GM12872 (cell line): Measurements from ENCODE around the gene CDC6.

ENCODE experiments used
- TF ChIP-seq, protein P1 (sequence below): IDR thresholded peaks from 3 replicates; pipeline ENCODE4 v1.5.1; 2011; ENCODE audit warnings: low read depth, mild to moderate bottlenecking, low read length, moderate library complexity; ENCODE audit not compliant: insufficient read depth

Gene CDC6

DNA sequence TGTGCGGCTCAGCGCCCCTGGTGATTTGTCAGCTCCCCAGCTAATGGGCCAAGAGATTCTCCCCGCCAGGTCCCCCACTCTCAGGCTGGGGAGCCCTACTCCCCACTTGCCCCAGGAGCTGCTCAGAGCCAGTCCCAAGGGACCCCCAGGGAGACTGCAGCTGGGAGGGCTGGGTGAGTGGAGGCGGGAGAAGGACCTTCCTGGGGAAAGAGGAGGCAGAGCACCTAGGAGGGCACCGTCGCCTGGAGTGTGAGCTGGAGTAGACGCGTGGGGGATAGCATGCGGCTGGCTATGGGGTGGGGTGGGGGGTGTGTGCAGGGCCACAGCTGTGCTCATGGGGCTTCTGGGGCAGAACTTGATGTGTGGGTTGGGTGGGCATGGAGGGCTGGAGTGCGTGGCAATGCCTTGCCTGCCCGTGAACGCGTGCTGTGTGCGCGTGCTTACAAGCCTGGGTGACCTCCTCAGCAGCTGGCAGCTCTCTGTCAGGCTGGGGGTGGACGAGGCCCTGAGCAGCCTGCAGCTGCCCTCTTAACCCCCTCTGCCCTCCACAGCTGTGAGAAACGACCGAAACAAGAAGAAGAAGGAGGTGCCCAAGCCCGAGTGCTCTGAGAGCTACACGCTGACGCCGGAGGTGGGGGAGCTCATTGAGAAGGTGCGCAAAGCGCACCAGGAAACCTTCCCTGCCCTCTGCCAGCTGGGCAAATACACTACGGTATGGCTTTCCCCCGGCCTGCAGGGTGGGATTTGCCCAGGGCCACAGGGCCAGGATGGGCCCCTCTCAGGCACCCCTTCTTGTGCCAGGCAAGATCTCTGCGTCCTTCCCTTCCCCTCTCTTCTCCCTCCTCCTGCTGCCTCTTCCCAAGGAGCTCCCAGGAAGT is 63.9 kb downstream of the CDC6 start:
- TF ChIP-seq, protein P1, sequence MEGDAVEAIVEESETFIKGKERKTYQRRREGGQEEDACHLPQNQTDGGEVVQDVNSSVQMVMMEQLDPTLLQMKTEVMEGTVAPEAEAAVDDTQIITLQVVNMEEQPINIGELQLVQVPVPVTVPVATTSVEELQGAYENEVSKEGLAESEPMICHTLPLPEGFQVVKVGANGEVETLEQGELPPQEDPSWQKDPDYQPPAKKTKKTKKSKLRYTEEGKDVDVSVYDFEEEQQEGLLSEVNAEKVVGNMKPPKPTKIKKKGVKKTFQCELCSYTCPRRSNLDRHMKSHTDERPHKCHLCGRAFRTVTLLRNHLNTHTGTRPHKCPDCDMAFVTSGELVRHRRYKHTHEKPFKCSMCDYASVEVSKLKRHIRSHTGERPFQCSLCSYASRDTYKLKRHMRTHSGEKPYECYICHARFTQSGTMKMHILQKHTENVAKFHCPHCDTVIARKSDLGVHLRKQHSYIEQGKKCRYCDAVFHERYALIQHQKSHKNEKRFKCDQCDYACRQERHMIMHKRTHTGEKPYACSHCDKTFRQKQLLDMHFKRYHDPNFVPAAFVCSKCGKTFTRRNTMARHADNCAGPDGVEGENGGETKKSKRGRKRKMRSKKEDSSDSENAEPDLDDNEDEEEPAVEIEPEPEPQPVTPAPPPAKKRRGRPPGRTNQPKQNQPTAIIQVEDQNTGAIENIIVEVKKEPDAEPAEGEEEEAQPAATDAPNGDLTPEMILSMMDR: no peak

DNA sequence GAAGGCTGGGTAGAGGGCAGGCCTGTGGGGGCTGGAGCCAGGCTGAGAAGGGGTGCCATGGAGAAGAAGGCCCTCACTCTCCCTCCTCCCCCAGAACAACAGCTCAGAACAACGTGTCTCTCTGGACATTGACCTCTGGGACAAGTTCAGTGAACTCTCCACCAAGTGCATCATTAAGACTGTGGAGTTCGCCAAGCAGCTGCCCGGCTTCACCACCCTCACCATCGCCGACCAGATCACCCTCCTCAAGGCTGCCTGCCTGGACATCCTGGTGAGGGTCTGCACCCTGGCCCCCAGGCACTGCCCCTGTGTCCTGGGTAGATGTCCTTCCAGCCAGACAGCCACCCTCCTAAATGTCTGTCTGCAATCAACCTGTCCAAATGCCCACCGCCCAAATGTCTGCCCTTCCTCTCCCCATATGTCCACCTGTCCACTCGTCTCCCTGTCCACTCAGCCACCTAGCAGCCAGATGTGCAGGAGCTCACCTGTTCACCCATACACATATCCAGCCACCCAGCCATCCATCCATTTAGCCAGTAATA is 64.6 kb downstream of the CDC6 start:
- TF ChIP-seq, protein P1: no peak

DNA sequence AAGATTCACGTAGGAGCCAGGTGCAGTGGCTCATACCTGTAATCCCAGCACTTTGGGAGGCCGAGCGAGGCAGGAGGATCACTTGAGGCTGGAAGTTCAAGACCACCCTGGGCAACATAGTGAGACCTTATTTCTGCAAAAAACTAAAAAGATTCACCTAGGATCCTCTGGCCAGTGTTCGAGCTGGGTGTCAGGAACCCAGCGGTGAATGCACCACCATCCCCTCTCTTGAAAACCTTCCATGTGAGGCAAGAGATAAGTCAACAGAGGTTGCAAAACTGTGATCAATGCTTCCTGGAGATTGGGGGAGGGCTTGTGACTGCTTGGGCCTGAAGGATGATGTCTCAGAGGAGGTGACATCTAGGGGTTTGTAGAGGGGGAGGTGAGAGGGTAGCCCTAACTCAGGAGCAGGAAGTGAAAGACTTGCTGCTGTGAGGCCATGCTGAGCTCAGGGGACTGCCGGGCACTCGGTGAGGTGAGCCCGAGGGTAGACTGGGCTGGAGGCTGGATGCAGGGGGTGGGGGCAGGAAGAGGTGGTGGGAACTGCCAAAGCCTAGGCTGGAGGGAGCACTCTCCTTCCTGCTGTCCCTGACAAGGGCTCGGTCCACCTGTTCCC is 65.2 kb downstream of the CDC6 start:
- TF ChIP-seq, protein P1: no peak
